Body of pancreas (tissue), 4 donors: ENCODE results near the gene RIBC1.

Source experiments
- POLR2A ChIP-seq, 3 donors: fragments of 450-650 bp; IDR thresholded peaks; one replicate each; pipeline ENCODE4 v1.6.1; 2016; ENCODE audit warnings: antibody characterized with exemption in 3 of 3, mild to moderate bottlenecking in 2 of 3
- TF ChIP-seq, protein P1 (sequence below), 7 experiments: fragments of 450-650 bp in 4 of 7; fragments of 200-600 bp in 3 of 7; sonication (generic) in 3 of 7; IDR thresholded peaks; one replicate each; pipeline ENCODE4 v1.5.1; 2016 to 2019; ENCODE audit warnings: antibody characterized with exemption in 7 of 7

DNA sequence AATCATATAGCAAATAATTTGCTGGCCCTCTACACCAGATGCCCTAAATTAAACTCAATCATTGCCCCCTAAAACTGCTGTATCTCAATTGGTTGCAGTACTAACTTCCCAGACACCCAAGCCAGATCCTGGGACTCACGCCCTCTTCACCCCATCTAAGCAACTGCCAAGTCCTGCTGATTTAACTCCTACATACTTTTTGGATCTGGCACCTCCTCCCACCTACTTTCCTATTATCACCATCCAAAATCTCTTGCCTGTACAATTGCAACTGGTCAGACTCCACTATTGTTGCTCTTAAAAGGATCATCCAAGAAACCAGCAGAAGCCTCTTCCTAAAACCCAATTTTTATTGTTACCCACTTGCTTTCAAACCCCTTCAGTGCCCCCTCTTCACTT is 16.2 kb downstream of the RIBC1 start:
- TF ChIP-seq, protein P1, sequence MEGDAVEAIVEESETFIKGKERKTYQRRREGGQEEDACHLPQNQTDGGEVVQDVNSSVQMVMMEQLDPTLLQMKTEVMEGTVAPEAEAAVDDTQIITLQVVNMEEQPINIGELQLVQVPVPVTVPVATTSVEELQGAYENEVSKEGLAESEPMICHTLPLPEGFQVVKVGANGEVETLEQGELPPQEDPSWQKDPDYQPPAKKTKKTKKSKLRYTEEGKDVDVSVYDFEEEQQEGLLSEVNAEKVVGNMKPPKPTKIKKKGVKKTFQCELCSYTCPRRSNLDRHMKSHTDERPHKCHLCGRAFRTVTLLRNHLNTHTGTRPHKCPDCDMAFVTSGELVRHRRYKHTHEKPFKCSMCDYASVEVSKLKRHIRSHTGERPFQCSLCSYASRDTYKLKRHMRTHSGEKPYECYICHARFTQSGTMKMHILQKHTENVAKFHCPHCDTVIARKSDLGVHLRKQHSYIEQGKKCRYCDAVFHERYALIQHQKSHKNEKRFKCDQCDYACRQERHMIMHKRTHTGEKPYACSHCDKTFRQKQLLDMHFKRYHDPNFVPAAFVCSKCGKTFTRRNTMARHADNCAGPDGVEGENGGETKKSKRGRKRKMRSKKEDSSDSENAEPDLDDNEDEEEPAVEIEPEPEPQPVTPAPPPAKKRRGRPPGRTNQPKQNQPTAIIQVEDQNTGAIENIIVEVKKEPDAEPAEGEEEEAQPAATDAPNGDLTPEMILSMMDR (IDR thresholded peaks at IDR 0.05): no peak
- TF ChIP-seq POLR2A (IDR thresholded peaks at IDR 0.05): no peak
